Karpas-422 (cell line): ENCODE measurements around the gene FANK1. TPM values are rescaled to one million over a fixed set of nuclear protein-coding genes. Genes with fewer than 3 reads are reported as not detected.
A peak's percentile ranks its signal among the peaks of the same experiment; 100 is the strongest.
"Not testable (repeated sequence)": the region's sequence is repeated elsewhere in the genome, so short reads cannot be mapped to it uniquely, and the experiment has no call there.

Experiments used
- DNase-seq: peaks from one replicate; pipeline ENCODE4 v3.0.0-alpha.2; 2015
- H2AFZ ChIP-seq: fragments of 200-600 bp; sonication (generic); 2 replicates; pipeline ENCODE4 v1.6.1; 2014; ENCODE audit warnings: antibody characterized with exemption, low read length, mixed read lengths
- H3K27ac ChIP-seq: fragments of 200-600 bp; sonication (generic); 2 replicates; pipeline ENCODE4 v1.5.1; 2014; ENCODE audit warnings: mild to moderate bottlenecking, low read length, moderate library complexity
- H3K27me3 ChIP-seq: fragments of 200-600 bp; sonication (generic); 2 replicates; pipeline ENCODE4 v1.6.1; 2014; ENCODE audit warnings: low read length, mixed read lengths
- H3K36me3 ChIP-seq: fragments of 200-600 bp; sonication (generic); 2 replicates; pipeline ENCODE4 v1.6.1; 2014; ENCODE audit warnings: low read length, mixed read lengths; ENCODE audit not compliant: insufficient read depth
- H3K4me1 ChIP-seq: fragments of 200-600 bp; sonication (generic); 2 replicates; pipeline ENCODE4 v1.6.1; 2014; ENCODE audit warnings: mild to moderate bottlenecking, low read length, mixed read lengths
- H3K4me2 ChIP-seq: fragments of 200-600 bp; sonication (generic); 2 replicates; pipeline ENCODE4 v1.6.1; 2014; ENCODE audit warnings: low read length, low read depth, mild to moderate bottlenecking; ENCODE audit not compliant: poor library complexity, severe bottlenecking
- H3K4me3 ChIP-seq: fragments of 200-600 bp; sonication (generic); 2 replicates; pipeline ENCODE4 v1.5.1; 2014; ENCODE audit warnings: mild to moderate bottlenecking, antibody characterized with exemption, low read length, mixed read lengths
- H3K79me2 ChIP-seq: fragments of 200-600 bp; sonication (generic); 2 replicates; pipeline ENCODE4 v1.6.1; 2014; ENCODE audit warnings: mild to moderate bottlenecking, low read length, mixed read lengths
- H3K9ac ChIP-seq: fragments of 200-600 bp; sonication (generic); 2 replicates; pipeline ENCODE4 v1.6.0; 2014; ENCODE audit warnings: low read length
- H3K9me2 ChIP-seq: fragments of 200-600 bp; sonication (generic), shearing (Covaris generic); replicated peaks from 2 replicates; pipeline ENCODE4 v1.6.0; 2014; ENCODE audit warnings: mild to moderate bottlenecking, low read length, moderate library complexity; ENCODE audit not compliant: insufficient read depth
- H3K9me3 ChIP-seq: fragments of 300-700, 200-600 bp; sonication (generic); 2 replicates; pipeline ENCODE4 v1.6.1; 2014; ENCODE audit warnings: low read length, mixed read lengths
- H4K20me1 ChIP-seq: fragments of 200-600 bp; sonication (generic); 2 replicates; pipeline ENCODE4 v1.6.1; 2014; ENCODE audit warnings: mild to moderate bottlenecking, antibody characterized with exemption, low read length, low read depth; ENCODE audit not compliant: insufficient read depth
- total RNA-seq: library from RNA; depleted of rRNA; stranded (reverse); fragments of >200 nt; shearing (Covaris generic); gene quantifications from 2 replicates; pipeline ENCODE4 v1.2.3, GENCODE V29; 2014; ENCODE audit warnings: low replicate concordance

FANK1 gene
- total RNA-seq, 1 experiment from 2014 or later: not detected

DNA sequence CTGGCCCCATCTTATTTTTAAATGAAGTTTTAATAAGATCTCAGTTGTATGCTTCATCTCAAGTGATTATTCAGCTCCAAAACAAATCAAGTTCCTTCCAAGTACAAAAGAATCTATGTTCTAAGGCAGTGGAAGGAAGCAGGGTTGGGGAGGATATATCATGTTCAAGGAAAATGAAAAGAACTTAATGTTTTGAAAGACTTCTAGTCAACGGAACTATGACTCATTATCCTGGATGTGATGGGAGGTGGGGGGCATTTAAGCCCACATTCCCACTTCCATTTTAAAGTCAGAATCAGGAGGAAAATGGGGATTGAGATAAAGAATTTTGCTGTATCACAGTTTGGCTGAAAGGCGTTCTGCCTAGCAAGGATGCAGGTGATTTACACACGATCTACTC lies 59.4 kb downstream of the FANK1 start:
- Histone ChIP-seq H3K27ac (no peak overlapping the region), H3K79me2 (no peaks in the 10 kb centered on the region), H3K9me3 (peaks cover 14% of the 10 kb centered on the region), H3K9me2 (no peaks in the 10 kb centered on the region), H3K36me3 (no peaks in the 10 kb centered on the region; the same call in 1 of the 2 replicates), H3K9ac (no peak overlapping the region), H3K4me3 (no peak overlapping the region), H2AFZ (no peak overlapping the region), H4K20me1 (no peaks in the 10 kb centered on the region), H3K4me2 (no peak overlapping the region), H3K27me3 (no peaks in the 10 kb centered on the region), H3K4me1 (no peaks in the 10 kb centered on the region)
- DNase-seq: no peak

DNA sequence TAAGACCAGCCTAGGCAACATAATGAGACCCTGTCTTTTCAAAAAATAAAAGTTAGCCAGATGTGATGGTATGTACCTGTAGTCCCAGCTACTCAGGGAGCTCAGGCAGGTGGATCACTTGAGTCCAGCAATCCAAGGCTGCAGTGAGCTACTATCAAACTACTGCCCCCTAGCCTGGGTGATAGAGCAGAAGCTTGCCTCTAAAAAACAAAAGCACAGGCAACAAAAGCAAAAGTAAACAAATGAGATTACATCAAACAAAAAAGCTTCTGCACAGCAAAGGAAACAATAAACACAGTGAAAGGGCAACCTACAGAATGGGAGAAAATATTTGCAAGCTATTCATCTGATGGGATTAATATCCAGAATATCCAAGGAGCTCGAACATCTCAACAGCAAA lies 65.4 kb downstream of the FANK1 start:
- no peak overlapping the region for H2AFZ ChIP-seq
- no peaks in the 10 kb centered on the region for H4K20me1 ChIP-seq
- H3K79me2 ChIP-seq: no peaks in the 10 kb centered on the region
- H3K4me3 ChIP-seq: no peak overlapping the region
- no peak overlapping the region for H3K9ac ChIP-seq
- no peaks in the 10 kb centered on the region for H3K27me3 ChIP-seq
- no peak overlapping the region for H3K4me2 ChIP-seq
- no peak overlapping the region for H3K27ac ChIP-seq
- no peak for DNase-seq
- no peaks in the 10 kb centered on the region for H3K9me2 ChIP-seq
- no peaks in the 10 kb centered on the region for H3K36me3 ChIP-seq
- H3K9me3 ChIP-seq: no peaks in the 10 kb centered on the region
- no peaks in the 10 kb centered on the region for H3K4me1 ChIP-seq

DNA sequence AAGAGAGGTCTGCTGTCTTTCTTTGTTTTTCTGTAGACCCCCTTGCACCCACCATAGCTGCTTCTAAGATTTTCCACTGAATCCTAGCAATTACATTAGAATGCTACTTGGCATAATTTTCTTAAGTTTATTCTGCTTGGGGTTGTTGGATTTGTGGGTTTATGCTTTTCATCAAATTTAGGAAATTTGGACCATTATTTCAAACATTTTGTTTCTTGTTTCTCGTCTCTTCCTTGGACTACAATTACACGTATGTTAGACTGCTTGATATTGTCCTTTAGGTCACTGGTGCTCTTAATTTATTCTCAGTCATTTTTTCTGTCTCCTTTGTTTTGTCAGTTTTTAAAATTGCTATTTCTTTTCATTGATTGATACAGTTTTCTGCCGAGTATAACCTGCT lies 65.8 kb downstream of the FANK1 start:
- H4K20me1 ChIP-seq: no peaks in the 10 kb centered on the region
- no peak overlapping the region for H2AFZ ChIP-seq
- H3K4me1 ChIP-seq: no peaks in the 10 kb centered on the region
- no peaks in the 10 kb centered on the region for H3K9me2 ChIP-seq
- H3K27me3 ChIP-seq: no peaks in the 10 kb centered on the region
- H3K9ac ChIP-seq: no peak overlapping the region
- H3K27ac ChIP-seq: no peak overlapping the region
- H3K4me3 ChIP-seq: no peak overlapping the region
- no peak for DNase-seq
- no peaks in the 10 kb centered on the region for H3K36me3 ChIP-seq
- no peaks in the 10 kb centered on the region for H3K9me3 ChIP-seq
- H3K4me2 ChIP-seq: no peak overlapping the region
- H3K79me2 ChIP-seq: no peaks in the 10 kb centered on the region

DNA sequence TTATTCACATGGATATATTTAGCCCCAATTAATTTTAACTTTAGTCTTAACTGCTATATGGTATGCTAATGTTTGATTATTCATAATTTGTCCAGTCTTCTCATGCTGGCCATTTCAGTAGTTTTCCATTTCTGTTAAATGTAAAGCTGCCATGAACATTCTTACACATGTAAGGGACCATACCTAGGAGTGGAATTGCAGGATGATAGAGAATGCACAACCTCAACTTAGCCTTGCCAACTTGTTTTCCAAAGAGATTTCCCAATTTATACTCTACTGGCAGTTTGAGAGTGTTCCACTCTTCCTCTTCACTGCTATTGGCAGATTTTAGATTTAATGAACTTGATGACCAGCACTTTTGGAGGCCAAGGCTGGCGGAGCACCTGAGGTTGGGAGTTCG lies 68.2 kb downstream of the FANK1 start:
- Histone ChIP-seq H3K79me2 (no peaks in the 10 kb centered on the region), H3K4me3 (no peak overlapping the region), H3K27me3 (no peaks in the 10 kb centered on the region), H2AFZ (no peak overlapping the region), H3K36me3 (no peaks in the 10 kb centered on the region), H4K20me1 (no peaks in the 10 kb centered on the region), H3K9me2 (no peaks in the 10 kb centered on the region), H3K9me3 (no peaks in the 10 kb centered on the region), H3K4me1 (no peaks in the 10 kb centered on the region), H3K27ac (no peak overlapping the region), H3K4me2 (no peak overlapping the region), H3K9ac (no peak overlapping the region)
- DNase-seq: no peak

DNA sequence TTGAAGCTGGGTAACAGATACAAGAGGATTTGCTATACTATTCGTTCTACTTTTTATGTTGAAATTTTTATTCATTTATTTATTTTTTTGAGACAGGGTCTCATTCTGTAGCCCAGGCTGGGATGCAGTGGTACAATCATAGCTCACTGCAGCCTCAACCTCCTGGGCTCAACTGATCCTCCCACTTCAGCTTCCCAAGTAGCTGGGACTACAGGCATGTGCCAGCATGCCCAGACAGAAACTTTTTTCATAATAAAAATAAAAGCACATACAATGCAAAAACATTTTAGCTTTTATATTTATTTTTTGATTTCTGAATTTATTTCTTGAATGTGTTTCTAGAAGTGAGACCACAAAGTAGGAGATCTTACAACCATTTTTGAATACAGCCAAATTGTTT lies 71.2 kb downstream of the FANK1 start:
- Histone ChIP-seq H3K79me2 (no peaks in the 10 kb centered on the region), H3K27ac (no peak overlapping the region), H2AFZ (no peak overlapping the region)

DNA sequence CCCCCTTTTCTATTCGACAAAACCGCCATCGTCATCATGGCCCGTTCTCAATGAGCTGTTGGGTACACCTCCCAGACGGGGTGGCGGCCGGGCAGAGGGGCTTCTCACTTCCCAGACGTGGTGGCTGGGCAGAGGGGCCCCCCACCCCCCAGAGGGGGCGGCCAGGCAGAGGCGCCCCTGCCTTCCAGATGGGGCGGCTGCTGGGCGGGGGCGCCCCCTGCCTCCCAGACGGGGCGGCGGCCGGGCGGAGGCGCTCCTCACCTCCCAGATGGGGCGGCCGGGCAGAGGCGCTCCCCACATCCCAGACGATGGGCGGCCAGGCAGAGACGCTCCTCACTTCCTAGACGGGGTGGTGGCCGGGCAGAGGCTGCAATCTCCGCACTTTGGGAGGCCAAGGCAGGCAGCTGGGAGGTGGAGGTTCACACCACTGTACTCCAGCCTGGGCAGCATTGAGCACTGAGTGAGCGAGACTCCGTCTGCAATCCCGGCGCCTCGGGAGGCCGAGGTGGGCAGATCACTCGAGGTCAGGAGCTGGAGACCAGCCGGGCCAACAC lies 73.8 kb downstream of the FANK1 start:
- H2AFZ ChIP-seq, H3K27me3 ChIP-seq, H3K79me2 ChIP-seq, H3K36me3 ChIP-seq, H3K9me2 ChIP-seq, H3K9me3 ChIP-seq, H3K27ac ChIP-seq, H4K20me1 ChIP-seq, H3K9ac ChIP-seq, H3K4me1 ChIP-seq, H3K4me3 ChIP-seq, H3K4me2 ChIP-seq, DNase-seq: not testable (repeated sequence)

More for the DNA sequence above, 71.2 kb downstream of the FANK1 start:
- no peak overlapping the region for H3K4me2 ChIP-seq
- H3K9me3 ChIP-seq: no peaks in the 10 kb centered on the region
- DNase-seq: no peak
- H3K27me3 ChIP-seq: no peaks in the 10 kb centered on the region
- H3K4me3 ChIP-seq: no peak overlapping the region
- H3K36me3 ChIP-seq: no peaks in the 10 kb centered on the region
- H4K20me1 ChIP-seq: no peaks in the 10 kb centered on the region
- H3K9ac ChIP-seq: no peak overlapping the region
- H3K9me2 ChIP-seq: no peaks in the 10 kb centered on the region
- no peaks in the 10 kb centered on the region for H3K4me1 ChIP-seq

DNA sequence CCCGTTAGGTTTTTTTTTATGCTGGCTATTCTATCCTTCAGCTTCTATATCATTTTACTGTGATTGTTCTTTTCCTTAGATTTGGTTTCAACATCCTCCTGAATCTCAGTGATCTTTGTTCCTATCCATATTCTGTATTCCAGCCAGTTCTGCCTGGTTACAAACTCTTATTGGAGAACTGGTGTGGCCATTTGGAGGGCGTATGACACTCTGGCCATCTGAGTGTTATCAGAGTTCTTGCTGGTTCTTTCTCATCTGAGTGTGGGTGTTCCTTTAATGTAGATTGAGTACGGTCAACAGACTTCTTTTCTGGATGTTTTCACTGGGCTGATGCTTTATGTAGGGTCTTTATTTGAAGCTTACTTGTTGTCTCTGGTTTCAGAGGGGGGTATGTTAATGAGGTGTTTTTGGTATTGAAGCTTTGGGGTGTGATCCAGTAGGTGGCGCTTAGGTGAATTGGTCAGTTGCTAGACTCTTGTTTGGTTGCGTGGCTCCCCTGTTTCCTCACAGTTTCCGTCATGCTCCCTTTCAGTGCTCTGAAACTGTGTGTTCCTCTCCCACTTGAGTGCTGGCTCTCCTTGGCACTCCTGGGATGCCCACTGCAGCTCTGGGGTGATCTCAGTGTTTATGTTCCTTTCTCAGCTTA lies 80.7 kb downstream of the FANK1 start:
- H3K79me2 ChIP-seq: no peaks in the 10 kb centered on the region
- no peak overlapping the region for H3K4me3 ChIP-seq
- H3K4me2 ChIP-seq: no peak overlapping the region
- no peaks in the 10 kb centered on the region for H3K27me3 ChIP-seq
- H3K36me3 ChIP-seq: no peaks in the 10 kb centered on the region
- no peaks in the 10 kb centered on the region for H4K20me1 ChIP-seq
- DNase-seq: peak; percentile 69
- H3K27ac ChIP-seq: no peak overlapping the region
- no peaks in the 10 kb centered on the region for H3K9me2 ChIP-seq
- no peak overlapping the region for H2AFZ ChIP-seq
- no peaks in the 10 kb centered on the region for H3K9me3 ChIP-seq
- H3K9ac ChIP-seq: no peak overlapping the region
- H3K4me1 ChIP-seq: no peaks in the 10 kb centered on the region

DNA sequence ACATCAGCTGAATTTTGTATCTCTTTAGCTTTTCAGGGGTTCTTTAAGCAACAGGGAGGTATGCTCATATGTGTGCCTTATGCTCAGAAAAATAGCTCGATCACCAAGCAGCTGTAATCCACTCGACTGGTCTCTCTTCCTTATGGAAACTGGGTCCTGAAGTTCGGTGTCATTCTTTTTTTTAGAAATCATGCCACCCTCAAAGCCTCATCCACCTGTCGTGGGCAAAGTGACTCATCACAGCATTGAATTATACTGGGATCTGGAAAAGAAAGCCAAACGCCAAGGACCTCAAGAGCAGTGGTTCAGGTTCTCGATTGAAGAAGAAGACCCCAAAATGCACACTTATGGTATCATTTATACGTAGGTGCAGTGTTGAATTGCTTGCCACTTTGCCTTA lies 83.6 kb downstream of the FANK1 start:
- Histone ChIP-seq H3K27ac (no peak overlapping the region), H3K4me3 (no peak overlapping the region), H3K9me3 (no peaks in the 10 kb centered on the region), H3K4me2 (no peak overlapping the region), H3K79me2 (no peaks in the 10 kb centered on the region), H3K4me1 (no peaks in the 10 kb centered on the region), H2AFZ (no peak overlapping the region), H3K27me3 (no peaks in the 10 kb centered on the region), H3K9ac (no peak overlapping the region), H3K9me2 (no peaks in the 10 kb centered on the region), H3K36me3 (no peaks in the 10 kb centered on the region), H4K20me1 (no peaks in the 10 kb centered on the region)
- DNase-seq: no peak
